KOPT-K1 (cell line): ENCODE results near the gene C1QL4.
"Not testable (repeated sequence)": the region's sequence is repeated elsewhere in the genome, so short reads cannot be mapped to it uniquely, and the experiment has no call there.

ENCODE experiments used
- H3K27ac ChIP-seq: fragments of 200-600 bp; sonication (generic); 2 replicates; pipeline ENCODE4 v1.5.1; 2016; ENCODE audit warnings: antibody characterized with exemption, mild to moderate bottlenecking, low read depth, low read length; ENCODE audit not compliant: poor library complexity, severe bottlenecking
- H3K36me3 ChIP-seq: fragments of 200-600 bp; sonication (generic); 2 replicates; pipeline ENCODE4 v1.5.1; 2017; ENCODE audit warnings: antibody characterized with exemption, mild to moderate bottlenecking, low read length, moderate library complexity; ENCODE audit not compliant: insufficient read depth
- H3K9me3 ChIP-seq: fragments of 200-600 bp; sonication (generic); 2 replicates; pipeline ENCODE4 v1.5.1; 2017; ENCODE audit warnings: antibody characterized with exemption, low read length, mild to moderate bottlenecking; ENCODE audit not compliant: insufficient read depth, poor library complexity, severe bottlenecking

The C1QL4 gene

DNA sequence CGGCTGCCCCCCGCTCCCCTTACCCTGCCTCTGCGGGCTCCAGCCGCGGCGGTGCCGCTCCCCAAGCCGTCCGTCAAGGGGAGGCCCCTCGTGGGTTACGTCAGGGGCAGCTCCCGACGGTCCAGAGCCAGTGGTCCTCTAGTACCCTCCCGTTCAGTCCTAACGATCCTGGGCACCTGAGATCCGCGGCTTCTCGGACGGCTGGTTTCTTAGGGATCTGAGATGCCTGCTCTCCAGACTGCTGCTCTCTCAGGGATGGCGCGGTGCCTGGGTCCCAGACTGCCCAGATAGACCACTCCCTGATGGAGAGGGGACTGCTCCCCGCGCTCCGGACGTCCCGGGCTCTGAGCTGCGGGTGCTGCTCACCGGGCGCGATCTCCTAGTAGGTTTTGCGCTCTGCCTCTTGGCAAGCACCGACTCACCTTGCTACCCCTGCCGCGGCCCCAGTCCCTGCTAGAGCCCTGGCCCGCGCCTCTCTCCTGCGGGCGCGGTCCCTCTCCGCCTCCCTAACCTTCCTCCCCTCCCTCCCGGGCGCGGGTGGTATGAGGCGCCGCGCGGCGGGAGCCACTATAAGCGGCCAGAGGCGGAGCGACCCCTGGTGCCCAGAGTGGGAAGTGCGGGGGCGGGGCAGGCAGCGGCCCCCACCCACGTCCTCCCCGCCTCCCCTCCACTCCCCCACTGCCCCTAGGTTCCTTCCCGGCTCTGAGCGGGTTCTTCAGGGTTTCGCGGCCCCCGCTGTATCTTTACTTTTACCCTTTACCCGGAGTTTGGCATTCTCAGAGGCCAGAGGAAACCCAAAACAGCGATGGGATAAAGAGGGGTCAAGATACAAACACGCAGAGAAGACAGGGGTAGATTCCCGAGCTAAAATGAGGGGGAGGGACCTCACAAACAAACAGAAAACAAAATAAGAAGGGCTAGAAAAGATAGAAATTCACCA, at the start of gene C1QL4:
TSS of gene C1QL4 (minus strand) at position 544 of the 940 bp plus-strand sequence. CDS start 711 bp downstream, outside the sequence.
- H3K9me3 ChIP-seq, result no peaks in the 10 kb centered on the region
- peaks cover 8% of the 10 kb centered on the region; the same call in 1 of the 2 replicates for H3K36me3 ChIP-seq
- H3K27ac ChIP-seq, result no peak within 1 kb of the TSS

DNA sequence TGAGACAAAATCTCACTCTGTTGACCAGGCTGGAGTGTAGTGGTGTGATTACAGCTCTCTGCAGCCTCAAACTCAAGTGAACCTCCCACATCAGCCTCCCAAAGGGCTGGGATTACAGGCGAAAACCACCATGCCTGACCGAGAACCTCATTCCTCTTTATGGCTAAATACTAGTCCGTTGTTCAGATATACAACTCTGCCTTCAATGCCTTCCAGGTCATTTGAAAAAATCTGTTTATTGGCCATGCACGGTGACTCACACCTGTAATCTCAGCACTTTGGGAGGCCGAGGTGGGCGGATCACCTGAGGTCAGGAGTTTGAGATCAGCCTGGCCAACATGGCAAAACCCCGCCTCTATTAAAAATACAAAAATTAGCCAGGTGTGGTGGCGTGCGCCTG, 43.2 kb upstream of the C1QL4 start:
- H3K9me3 ChIP-seq, H3K36me3 ChIP-seq, H3K27ac ChIP-seq: not testable (repeated sequence)

DNA sequence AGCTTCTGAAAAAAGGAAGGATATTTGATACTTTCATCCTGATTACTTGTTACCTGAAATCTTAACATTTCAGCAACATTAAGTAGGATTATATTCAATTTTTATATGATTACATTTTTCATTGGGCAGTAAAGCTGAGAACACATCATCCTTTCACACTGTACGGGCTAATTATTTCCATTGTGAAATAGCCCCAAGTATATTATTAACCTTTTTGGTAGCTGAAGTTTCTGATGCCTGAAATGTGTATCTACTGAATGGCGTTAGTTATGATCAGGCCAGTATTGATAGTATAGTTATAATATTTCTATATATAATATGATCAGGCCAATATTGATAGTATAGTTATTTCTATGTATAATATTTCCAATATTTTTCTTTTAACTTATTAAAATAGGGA, 40.4 kb upstream of the C1QL4 start:
- Histone ChIP-seq H3K27ac (no peak overlapping the region), H3K36me3 (peaks cover 12% of the 10 kb centered on the region; the same call in 1 of the 2 replicates), H3K9me3 (no peaks in the 10 kb centered on the region)

DNA sequence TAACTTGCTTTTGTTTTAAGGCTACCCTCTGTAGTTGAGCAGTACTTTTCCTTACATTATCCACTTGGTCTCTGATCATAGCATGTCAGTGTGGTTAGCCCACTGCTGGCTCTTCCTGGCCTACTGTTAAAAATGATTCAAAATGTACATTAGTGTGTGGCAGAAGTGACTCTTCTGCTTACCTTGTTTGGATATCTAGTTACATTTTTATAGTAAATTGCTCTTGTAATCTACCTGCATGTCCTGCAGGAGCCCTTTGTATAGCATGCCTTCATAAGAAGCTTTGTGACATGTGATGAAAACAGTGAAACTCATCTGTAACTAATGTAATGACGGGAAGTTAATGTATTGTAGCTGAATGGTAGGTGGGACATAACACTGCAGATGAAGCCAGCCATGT, 38.4 kb upstream of the C1QL4 start:
- H3K27ac ChIP-seq, result no peak overlapping the region
- H3K9me3 ChIP-seq, result no peaks in the 10 kb centered on the region
- peaks cover 20% of the 10 kb centered on the region; the same call in 1 of the 2 replicates for H3K36me3 ChIP-seq

DNA sequence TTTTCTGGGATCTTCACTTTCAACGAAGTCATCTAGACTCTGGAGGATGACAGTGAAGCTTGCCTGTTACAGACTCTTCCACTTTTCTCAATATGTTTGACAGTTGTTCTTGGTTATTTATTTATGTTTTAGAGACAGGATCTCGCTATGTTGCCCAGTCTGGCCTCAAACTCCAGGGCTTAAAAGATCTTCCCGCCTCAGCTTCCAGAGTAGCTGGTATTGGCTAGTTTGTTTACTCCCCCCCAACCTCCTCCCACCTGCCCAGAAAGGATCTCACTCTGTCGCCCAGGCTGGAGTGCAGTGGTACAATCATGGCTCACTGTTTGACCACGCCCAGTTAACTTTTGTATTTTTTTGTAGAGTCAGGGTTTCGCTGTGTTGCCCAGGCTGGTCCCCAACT, 33.6 kb upstream of the C1QL4 start:
- no peak overlapping the region for H3K27ac ChIP-seq
- peaks cover 20% of the 10 kb centered on the region; the same call in 1 of the 2 replicates for H3K36me3 ChIP-seq
- H3K9me3 ChIP-seq, result no peaks in the 10 kb centered on the region

DNA sequence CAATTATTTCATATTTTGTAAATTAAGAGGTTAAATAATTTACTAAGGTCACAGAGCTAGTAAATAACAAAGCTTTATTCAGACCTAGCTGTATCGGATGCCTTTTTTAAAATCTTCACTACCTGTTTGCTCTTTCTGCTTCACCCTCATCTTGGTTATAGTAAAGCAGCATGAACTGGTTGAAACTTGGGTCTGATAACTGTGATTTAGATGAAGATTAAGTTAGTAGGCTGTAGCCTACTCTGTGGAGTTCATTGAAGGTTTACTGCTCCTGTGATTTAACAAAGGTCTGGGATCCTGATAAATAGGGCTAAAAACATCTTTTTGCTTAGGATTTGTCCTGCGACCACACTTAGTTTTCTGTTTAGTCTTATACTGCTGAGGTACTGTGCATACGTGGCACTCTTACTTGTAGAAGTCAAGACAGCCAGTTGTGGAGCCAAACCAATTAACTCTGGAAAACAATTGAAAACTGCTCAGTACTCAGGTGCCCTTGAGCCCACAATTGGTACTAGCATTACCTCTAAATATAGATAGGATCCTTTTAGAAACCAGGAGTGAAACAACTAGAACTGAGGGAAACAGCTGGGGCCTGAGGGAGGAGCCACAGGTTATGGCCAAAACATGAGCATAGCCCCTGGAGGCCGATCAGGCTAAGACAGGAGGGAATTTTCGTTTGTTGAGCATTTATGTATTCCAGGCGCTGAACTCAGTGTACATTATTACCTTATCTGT, 32.6 kb upstream of the C1QL4 start:
- Histone ChIP-seq H3K27ac (no peak overlapping the region), H3K9me3 (no peaks in the 10 kb centered on the region), H3K36me3 (peaks cover 20% of the 10 kb centered on the region; the same call in 1 of the 2 replicates)

DNA sequence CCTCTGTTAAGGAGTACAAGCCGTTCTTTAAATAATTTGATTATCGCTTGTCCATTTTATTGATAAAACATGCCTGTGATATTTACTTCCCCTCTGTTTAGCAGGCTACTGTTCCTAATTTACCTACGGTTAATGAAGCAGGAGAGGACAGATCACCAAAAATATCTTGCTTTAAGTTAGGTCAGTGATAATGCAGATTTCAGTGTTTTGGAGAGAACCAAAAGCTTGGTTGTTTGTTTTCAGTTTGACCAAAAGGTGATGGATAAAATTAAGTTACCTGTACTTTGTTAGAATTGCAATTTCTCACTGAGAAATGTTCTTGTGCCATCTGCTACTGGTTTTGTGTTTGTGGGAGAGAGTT, 31.2 kb upstream of the C1QL4 start:
- Histone ChIP-seq H3K36me3 (peaks cover 12% of the 10 kb centered on the region; the same call in 1 of the 2 replicates), H3K9me3 (no peaks in the 10 kb centered on the region), H3K27ac (no peak overlapping the region)

DNA sequence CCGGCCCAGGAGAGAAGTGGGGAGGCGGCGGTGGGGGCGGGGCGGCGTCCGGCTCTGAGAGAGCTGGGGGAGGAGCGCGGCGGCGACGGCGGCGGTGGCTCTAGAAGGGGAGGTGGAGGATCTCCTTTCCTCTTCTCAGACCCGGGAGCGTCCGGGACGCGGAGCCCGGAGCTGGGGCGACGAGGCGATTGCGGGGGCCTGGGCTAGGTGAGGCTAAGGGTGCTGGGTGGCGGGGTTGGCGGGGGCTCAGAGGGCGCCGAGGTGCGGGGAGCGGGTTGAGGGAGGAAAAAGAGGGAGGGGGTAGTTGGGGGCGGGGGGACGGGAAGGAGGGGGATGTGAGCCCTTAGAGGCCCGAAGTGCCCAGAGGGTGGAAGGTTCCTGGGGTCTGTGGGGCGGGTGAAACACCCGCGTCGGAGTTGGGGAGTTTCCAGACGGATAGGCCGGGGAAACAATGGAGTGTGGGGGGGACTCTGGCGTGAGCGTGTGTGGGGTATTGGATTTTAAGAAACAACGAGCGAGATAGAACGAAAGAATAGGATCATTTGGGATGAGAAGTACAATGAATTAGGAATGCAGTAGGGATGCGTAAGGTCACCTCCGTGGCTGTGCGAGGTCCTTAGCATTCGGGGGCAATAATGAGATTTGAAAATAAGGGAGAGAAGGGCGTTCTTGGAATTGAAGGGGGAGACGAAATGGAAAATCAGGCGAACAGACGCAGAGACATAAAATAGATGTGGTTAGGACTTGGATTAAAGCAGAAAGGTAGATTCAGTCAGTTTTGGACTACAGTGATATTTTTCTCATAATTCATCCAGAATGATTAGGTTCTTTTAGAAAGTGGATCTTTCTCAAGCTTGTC, 30.6 kb upstream of the C1QL4 start, which contains the start of gene SPATS2:
TSS of gene SPATS2 (plus strand) at position 82 of the 859 bp plus-strand sequence. CDS start 93,551 bp downstream, outside the sequence.
- Histone ChIP-seq H3K27ac (peak within 1 kb of the TSS; percentile 94), H3K36me3 (peaks cover 8% of the 10 kb centered on the region; the same call in 1 of the 2 replicates)

DNA sequence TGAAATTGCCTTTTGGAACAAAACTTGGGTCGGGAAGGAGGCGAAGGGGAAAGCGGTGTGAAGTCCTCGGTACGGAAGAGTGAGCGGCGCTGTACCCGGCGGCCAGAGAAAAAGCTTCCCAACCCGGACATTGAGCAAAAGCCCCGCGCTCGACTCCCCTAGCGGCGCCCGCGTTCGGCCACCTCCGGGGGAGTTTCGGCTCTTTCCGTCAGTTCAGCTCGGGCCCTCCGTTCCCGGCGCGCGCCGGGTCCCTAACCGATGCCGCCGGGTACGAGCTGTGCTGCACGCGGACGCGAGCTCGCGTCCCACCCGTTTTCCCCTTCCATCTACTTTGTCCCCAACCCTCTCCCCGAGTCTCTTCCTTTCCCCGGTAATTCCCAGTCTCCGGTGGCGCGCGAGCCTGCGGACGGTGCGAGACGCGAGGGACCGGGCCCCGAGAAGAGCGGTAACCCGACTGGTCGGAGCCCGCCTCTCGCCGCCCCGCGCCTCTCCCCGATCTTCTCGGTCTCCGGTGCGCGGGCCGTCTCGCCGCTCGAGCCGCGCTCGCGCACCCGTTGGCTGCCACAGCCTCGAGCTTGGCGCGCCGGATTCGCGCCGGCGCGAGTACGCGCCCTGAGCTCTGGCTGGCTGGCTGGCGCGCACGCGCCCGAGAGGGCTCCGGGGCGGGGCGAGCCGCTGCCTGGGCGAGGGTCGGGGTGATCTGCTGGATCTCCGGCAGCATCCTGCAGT, 29.8 kb upstream of the C1QL4 start:
- Histone ChIP-seq H3K27ac (peak overlapping the region; percentile 94), H3K9me3 (no peaks in the 10 kb centered on the region), H3K36me3 (peaks cover 8% of the 10 kb centered on the region; the same call in 1 of the 2 replicates)

More for the DNA sequence above, 30.6 kb upstream of the C1QL4 start, which contains the start of gene SPATS2:
- no peaks in the 10 kb centered on the region for H3K9me3 ChIP-seq

DNA sequence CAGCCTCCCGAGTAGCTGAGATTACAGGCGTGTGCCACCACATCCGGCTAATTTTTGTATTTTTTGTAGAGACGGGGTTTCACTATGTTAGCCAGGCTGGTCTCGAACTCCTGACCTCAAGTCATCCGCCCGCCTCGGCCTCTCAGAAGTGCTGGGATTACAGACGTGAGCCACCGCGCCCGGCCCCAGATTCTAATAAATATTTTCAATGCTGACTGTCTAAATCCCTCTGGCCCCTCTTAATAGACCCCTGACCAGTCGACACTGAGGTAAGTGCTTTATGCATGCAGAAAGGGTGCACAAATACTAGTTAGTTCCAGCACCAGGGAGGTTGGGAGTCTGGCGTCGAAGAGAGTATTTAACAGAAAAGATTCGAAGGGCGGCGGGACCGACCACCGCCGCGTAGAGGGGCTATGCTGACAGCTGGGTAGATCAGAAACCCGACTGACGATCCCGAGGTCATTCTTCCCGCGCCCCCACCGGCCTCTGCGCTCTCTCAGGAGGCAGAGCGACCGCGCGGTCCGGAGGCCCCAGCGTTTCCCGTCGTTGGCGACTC, 29.2 kb upstream of the C1QL4 start:
- 0 out of 2 replicates have a peak, but pooled peaks cover 2% of the 10 kb centered on the region for H3K36me3 ChIP-seq
- H3K9me3 ChIP-seq, result no peaks in the 10 kb centered on the region
- peak overlapping the region; percentile 94 for H3K27ac ChIP-seq

DNA sequence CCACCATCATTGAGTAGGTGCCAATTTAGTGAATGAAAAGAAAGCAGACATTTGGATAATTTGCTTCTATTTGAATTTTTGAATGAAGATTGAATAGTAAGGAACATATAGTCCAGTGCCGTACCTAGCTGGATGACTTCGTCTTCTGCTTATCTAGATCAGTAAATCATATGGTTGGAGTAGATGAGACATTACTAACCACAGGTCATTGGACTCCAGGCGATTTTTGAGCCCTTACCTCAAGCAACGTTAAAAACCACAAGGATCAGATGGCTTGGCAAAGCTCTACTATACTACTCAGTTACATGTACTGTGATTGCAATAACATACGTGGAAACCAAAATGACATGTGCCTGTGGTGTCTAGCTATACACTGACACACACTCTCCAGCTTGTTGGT, 28.6 kb upstream of the C1QL4 start:
- no peaks in the 10 kb centered on the region for H3K36me3 ChIP-seq
- H3K27ac ChIP-seq, result no peak overlapping the region
- H3K9me3 ChIP-seq, result no peaks in the 10 kb centered on the region

DNA sequence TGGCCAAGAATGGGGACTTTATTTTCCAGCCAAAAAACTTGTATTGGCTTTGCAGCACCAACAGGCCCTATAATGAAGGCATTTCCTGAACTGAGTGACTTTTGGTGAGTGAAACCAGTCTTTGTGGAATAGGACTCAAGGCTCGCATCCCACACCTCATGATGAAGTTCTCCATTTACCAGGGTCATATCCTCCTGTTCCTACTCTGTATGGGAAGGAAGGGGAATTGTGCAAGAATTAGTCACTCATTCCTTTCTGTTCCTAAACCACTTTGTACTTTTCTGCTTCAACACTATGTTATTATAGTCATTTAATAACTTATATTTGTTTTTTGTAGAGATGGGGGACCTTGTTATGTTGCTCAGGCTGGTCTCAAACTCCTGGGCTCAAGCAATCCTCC, 28.0 kb upstream of the C1QL4 start:
- Histone ChIP-seq H3K9me3 (no peaks in the 10 kb centered on the region), H3K36me3 (no peaks in the 10 kb centered on the region), H3K27ac (no peak overlapping the region)

DNA sequence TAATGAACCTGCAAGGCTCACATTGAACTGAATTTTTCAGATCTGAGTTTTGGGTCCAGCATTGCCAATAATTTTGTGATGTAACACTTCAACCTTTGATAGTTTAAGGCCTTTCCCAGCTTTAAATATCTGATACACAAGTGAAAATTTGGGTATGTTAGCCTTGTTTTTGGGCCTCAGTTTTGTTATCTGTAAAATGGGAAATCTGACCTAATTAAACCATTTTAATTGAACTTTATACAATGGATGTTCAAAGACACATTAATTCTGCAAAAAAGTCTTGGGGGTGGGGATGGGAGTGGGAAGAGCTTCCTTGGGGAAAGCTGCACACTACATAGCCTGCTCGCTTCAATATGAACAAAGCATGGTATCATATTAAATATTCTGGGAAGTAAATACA, 25.1 kb upstream of the C1QL4 start:
- Histone ChIP-seq H3K27ac (no peak overlapping the region), H3K9me3 (no peaks in the 10 kb centered on the region), H3K36me3 (no peaks in the 10 kb centered on the region)

DNA sequence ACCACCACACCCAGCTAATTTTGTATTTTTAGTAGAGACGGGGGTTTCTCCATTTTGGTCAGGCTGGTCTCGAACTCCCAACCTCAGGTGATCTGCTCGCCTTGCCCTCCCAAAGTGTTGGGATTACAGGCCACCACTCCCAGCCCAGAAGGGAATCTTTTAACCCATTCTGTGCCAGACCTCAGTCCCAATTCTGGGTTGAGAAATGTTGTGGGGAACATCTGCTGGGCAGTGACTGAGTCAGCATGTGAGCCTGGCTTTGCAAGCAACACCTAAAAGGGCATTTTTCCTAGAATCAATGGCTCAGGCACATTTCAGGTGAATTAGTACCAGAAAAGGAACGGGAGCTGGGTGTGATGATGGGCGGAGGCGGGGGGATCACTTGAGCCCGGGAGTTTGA, 22.7 kb upstream of the C1QL4 start:
- Histone ChIP-seq H3K27ac (no peak overlapping the region), H3K36me3 (no peaks in the 10 kb centered on the region), H3K9me3 (no peaks in the 10 kb centered on the region)
